Inflammatory macrophage (primary cell): ENCODE results near the gene RBM26.
A peak's percentile ranks its signal among the peaks of the same experiment; 100 is the strongest.

Source experiments
- DNase-seq, 2 donors: peaks; one replicate each; pipeline ENCODE4 v3.0.0-alpha.2; 2020 to 2022

Gene RBM26

DNA sequence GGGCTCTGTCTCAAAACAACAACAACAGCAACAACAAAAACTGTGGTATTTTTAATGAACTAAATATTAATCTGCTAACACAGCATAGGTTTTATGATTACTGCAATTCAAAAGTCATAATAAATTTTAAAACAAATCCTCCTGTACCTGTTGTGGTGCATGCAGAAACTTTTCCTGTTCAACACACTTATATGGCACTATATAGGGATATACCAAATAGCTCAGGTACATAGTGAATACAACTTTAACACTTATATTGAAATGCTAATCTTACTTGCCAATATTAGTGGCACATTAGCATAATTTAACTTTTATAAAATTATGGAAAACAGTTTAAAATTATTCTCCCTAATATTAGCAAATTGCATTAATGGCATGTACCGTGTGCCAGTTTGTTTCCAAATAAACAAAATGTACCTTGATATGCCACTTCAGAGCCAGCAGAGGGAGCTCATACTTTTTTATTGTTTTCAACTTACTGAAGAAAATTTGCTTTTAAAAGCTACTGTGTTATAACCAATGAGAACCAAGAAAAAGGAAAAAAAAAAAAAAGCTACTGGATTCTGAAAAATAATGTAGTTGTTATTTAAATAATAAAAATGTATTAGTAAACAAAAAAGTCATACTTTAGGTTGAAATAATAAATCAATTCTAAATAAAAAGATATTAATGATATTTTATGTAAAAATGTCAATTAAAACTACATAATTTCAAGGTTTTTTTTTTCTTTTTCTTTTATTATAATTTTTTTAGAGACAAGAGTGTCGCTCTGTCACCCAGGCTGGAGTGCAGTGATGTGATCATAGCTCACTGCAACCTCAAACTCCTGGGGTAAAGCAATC lies 18.0 kb upstream of the RBM26 start:
- DNase-seq, result peak; percentile 28 to 59

DNA sequence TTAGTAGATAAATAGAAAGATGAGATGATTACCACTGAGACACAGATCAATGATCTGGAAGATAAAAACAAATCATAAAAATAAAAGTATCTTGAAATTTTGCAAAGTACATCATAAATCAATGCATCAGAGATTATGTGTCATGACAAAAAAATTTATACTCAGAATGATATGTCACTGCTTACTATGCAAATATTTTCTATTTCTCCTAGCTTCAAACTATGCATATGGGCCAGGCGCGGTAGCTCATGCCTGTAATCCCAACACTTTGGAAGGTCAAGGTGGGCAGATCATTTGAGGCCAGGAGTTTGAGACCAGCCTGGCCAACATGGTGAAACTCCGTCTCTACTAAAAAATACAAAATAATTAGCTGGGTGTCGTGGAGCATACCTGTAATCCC lies 17.3 kb upstream of the RBM26 start:
- DNase-seq, result no peak

GRCh38 chr13:79419365-79419764 lies 13.3 kb upstream of the RBM26 start:
- DNase-seq, result no peak

DNA sequence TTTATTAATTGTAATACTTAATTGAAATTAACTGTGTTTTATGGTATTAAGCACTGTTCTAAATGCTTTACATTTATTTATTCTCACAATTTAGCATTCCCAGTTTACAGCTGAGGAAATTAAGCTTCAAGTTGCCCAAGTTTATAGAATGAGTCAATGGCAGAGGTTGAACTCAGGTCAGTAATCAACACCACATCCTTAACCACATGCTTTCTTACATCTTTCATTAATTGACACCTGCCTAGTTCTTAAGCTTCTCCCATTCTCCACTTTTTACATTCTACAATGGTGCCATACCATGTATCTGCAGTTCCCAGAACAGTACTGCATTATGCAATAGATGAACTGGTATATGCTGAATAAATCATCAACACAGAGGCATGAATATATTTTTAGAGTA lies 11.7 kb upstream of the RBM26 start:
- DNase-seq, result no peak

DNA sequence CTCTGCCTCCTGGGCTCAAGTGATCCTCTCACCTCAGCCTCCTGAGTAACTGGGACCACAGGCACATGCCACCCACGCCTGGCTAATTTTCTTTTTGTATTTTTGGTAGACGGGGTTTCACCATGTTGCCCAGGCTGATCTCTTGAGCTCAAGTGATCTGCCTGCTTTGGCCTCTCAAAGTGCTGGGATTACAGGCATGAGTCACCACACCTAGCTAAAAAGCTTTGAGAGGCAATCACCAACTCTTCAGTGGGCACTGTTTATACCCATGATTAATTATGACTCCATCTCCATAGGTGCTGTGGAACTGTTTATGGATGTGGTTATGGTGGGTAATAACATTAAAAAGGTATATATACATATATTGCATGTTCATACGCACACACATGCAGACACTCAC lies 7.5 kb upstream of the RBM26 start:
- DNase-seq, result no peak

- no peak for DNase-seq
These were observed 3.8 kb upstream of the RBM26 start for GRCh38 chr13:79409828-79410227.

DNA sequence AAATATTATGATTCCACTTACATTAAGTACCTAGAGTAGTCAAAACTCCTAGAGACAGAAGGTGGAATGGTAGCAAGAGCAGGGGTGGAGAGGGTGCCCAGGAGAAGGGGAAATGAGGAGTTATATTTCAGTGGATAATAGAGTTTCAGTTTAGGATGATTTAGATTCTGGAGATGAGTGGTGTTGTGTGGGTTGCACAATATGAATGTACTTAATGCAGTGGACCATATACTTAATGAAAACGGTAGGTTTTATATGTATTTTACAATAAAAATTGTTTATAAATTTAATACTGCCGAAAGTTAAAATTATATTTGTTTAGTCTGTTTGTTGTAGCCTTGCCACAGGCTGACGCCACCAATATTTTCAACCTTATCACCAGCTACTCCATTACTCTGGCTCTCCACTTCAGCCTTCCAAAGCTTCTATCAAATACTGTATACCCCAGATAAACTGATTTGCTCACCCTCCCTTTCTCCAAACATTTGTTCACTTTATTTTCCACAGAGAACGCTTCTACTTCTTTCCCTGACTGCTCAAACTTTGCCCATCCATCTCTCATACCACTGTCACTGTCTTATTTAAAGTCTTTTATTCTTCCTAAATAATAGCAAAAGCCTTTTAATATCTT lies 1.4 kb upstream of the RBM26 start:
- DNase-seq, result no peak

- DNase-seq, result no peak
These were observed 498 bp upstream of the RBM26 start for GRCh38 chr13:79406597-79406908.

GRCh38 chr13:79405501-79405830 lies 589 bp downstream of the RBM26 start:
- peak in 1 of 2 donors; percentile 17 for DNase-seq

DNA sequence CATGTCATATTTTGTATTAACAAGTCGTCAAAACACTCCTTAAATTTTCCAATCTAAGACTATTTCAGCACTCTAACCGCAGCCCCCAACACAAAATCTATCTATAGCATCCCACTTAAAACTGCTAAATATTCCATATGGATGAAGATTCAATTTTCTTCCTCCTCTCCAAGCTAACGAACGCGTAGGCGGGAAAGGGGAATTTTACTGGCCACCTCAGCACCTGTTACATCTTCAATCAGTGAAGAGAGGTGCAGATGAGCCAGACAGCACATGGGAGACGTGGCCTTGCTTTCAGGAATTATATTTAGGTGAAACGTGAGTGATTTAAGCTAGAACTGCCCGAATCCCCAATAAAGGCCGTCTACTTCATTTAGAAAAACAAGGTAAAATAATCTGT lies 1.1 kb downstream of the RBM26 start:
- DNase-seq, result peak in 1 of 2 donors; percentile 6

- no peak for DNase-seq
These were observed 1.7 kb downstream of the RBM26 start for GRCh38 chr13:79404361-79404760.

DNA sequence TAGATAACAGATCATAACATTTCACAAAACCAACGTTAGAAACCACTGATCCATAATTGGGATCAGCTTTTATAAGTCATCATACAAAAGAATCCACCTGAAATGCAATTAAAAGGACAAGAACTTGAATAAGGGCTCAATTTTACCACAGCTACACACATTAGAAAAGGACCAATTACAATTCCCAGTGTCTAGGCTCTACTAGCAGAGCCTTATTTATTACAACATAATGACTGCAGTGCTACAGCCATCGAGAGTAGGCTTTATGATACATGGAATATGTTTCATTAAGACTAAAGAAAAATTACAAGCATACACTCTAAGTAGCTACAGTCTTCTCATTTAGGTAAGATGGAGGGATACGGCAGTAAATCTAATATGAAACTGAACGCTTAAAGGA lies 2.9 kb downstream of the RBM26 start:
- no peak for DNase-seq

DNA sequence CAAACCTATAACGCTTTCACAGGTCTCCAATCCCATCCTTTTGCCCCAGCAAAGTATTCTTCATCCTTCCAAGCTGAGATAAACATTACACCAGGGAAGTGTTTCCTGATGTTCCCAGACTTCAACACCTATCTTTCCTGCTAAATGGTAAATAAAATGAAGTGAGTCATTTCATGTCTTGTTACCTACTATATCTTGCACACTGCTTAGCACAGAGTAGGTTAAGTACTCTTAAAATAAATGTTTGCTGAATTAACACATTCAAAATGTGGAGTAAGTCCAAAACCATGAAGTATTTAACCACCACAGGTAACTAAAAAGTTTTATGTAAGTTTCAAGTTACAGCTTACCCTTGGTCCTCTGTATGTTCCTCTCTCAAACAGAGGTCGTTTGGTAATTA lies 3.4 kb downstream of the RBM26 start:
- DNase-seq, result no peak

- no peak for DNase-seq
These were observed 3.9 kb downstream of the RBM26 start for GRCh38 chr13:79402074-79402635.

- peak; percentile 16 to 24 for DNase-seq
These were observed 4.6 kb downstream of the RBM26 start for GRCh38 chr13:79401259-79402070.

DNA sequence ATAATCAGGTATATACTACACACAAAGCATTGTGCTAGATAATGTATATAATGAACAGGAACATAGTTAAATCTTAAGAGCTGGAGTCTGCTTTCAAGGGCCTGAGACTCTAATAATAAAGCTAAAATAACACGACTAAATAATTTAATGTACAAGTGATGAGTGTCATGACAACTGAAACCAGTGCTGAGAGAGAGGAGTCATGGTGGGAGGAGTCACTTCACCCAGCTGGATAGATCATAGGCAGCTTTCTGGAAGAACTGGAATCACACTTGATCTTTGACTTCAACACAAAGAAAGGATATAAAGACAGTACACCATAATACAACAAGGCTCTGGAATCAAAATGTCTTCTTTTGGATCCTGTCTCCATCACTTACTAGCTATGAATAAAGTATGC lies 7.1 kb downstream of the RBM26 start:
- DNase-seq, result no peak

- DNase-seq, result no peak
These were observed 7.9 kb downstream of the RBM26 start for GRCh38 chr13:79398127-79398526.

- DNase-seq, result no peak
These were observed 10.2 kb downstream of the RBM26 start for GRCh38 chr13:79395881-79396280.

DNA sequence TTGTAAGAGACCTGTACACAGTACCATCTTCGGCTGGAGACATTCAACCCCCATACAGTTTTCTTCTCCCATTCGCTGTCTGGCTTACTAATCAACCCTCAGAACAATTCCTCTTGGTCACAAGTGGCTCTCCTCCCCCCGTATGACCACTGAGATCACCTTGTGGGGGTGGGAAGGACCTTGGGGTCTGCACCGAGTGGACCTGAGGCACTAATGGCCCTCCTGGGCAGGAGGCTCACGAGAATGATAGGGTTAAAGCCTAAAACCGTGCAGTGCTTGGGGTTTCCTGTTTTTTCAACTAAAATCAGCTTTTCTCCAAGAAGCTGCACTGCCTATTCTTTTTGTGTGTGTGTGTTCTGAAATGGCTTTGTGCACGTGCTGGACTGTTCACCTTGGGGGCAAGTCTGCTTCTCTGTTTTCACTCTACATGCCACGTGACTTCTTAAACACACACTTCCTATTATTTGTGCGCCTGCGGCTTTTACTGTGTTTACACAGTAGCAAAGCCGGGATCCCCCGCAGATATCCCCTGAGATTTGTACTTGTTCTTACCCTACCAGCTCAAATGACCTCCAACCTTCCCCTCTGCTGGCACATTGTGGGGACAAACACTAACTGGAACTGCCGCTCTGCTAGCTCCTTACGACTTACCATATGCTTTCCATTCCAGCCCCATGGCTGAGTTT lies 12.3 kb downstream of the RBM26 start:
- peak; percentile 37 to 47 for DNase-seq

DNA sequence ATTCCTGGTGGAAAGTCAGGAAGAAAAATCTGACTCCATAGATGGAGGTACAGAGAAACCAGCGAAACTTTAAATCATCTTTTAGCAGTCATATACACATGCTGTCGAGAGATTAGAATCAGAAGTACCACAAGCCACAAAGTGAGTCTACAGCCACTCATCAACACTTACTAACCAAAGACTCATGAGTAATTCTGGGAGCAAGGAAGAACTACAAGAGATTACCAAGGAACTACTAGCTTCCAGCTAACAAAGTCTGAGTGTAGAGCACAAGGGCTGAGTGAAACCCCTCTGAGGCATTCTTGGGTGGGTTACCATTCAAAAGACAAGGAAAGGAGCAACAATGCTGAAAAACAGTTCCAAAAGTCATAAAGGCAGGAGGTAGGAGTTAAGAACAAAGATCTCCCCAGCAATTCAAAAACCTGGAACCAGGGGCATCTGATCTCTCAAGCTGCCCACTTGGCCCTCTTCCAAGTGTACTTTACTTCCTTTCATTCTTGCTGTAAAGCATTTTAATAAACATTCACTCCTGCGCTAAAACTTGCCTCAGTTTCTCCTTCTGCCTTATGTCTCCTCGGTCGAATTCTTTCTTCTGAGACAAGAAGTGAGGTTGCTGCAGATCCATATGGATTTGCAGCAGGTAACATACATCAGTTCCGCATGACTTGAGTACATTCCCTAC lies 13.0 kb downstream of the RBM26 start:
- no peak for DNase-seq

GRCh38 chr13:79389026-79389425 lies 17.0 kb downstream of the RBM26 start:
- peak in 1 of 2 donors; percentile 74 for DNase-seq

DNA sequence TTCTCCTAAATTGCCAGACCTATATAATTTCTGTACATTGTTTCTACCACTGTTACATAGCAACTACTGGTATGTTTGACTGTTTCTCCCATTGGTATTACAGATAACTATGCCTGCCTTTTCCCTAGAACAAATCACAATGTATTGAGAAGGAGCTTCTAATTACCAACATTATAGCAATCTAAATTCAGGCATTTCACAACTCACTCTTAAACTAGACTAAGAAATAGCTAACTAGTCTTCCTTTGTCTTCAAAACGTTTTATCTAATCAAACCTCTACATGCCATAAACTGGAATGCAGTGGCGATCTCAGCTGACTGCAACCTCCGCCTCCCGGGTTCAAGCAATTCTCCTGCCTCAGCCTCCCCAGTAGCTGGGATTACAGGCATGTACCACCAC lies 18.2 kb downstream of the RBM26 start:
- DNase-seq, result no peak
